Measurements from ENCODE around the gene GPR55.
A peak's percentile ranks its signal among the peaks of the same experiment; 100 is the strongest.

The GPR55 gene

DNA sequence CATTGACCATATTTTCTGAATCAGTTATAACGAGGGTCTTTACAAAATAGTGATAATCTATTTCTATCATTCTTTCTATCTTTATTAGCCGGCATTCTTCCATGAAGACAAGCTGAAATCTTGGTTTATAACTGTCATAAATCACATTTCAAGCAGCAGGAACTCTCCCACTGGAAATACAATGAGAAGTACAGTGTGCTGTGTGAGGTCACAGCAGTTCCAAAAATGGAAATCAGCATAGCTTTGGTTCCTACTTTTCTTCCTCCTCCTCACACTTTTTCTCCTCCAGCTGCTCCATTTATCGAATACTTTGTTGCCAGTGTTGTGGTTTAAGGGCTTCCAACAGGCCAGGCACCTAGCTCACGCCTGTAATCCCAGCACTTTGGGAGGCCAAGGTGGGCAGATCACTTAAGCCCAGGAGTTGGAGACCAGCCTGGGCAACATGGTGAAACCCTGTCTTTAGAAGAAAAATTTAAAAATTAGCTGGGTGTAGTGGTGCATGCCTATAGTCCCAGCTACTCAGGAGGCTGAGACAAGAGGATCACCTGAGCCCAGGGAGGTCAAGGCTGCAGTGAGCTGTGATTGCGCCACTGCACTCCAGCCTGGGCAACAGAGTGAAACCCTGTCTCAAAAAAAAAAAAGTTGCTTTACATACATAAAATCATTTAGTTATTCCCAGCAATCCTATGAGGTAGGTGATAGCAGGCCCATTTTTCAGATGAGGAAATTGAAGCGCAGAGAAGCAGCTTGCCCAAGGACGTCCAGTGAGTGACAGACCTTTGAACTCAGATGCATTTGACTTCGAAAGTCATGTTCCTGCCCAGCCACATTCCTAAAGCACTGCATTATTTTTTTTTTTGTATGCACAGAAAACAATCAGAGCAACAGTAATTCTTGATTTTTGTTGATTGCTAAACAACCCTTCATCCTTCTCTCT lies 34.0 kb upstream of the GPR55 start:
- no peaks in the 10 kb centered on the region for H3K9me3 ChIP-seq (replicated peaks; ENCODE audit: low read length)
- no peaks in the 10 kb centered on the region for H3K36me3 ChIP-seq (ENCODE audit: insufficient read depth, low read length)
- no peaks in the 10 kb centered on the region for H3K4me1 ChIP-seq (ENCODE audit: control insufficient read depth, insufficient read depth, low read length)
- H3K4me3 ChIP-seq (ENCODE audit: low read length): no peak overlapping the region
- peaks cover 39% of the 10 kb centered on the region for H3K27me3 ChIP-seq (ENCODE audit: control insufficient read depth, insufficient read depth, low read length)
- H3K9ac ChIP-seq (ENCODE audit: low read depth, low read length): no peak overlapping the region
- no peak overlapping the region for H3K4me2 ChIP-seq (ENCODE audit: low read length)

DNA sequence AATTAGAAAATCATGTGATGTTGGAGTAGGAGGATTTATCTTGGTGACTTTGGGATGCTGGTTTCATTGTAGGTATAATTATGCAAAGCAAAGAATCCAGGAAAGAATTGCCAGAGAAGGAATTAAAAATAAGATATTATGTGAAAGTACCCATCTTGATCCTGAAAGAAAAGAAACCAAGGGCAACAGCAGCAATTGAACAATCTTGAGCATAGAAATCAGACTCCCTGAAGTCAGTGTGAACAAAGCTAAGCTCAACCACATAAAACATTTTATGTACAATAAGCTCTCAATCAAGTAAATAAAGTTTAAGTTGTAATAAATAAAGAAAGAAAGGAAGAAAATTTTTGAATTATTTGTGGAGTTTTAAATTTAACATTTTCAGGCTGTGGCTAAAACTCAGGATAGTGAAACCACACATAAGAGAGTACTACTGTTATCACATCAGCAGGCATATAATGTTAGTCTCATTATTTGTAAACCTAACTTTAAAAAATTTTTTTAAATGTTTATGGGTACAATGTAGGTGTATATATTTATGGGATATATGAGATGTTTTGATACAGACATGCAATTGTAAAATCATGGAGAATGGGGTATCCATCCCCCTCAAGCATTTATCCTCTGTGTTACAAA lies 32.8 kb upstream of the GPR55 start:
- H3K9ac ChIP-seq (ENCODE audit: low read depth, low read length): peak overlapping the region; percentile 54
- H3K27me3 ChIP-seq (ENCODE audit: control insufficient read depth, insufficient read depth, low read length): peaks cover 51% of the 10 kb centered on the region

DNA sequence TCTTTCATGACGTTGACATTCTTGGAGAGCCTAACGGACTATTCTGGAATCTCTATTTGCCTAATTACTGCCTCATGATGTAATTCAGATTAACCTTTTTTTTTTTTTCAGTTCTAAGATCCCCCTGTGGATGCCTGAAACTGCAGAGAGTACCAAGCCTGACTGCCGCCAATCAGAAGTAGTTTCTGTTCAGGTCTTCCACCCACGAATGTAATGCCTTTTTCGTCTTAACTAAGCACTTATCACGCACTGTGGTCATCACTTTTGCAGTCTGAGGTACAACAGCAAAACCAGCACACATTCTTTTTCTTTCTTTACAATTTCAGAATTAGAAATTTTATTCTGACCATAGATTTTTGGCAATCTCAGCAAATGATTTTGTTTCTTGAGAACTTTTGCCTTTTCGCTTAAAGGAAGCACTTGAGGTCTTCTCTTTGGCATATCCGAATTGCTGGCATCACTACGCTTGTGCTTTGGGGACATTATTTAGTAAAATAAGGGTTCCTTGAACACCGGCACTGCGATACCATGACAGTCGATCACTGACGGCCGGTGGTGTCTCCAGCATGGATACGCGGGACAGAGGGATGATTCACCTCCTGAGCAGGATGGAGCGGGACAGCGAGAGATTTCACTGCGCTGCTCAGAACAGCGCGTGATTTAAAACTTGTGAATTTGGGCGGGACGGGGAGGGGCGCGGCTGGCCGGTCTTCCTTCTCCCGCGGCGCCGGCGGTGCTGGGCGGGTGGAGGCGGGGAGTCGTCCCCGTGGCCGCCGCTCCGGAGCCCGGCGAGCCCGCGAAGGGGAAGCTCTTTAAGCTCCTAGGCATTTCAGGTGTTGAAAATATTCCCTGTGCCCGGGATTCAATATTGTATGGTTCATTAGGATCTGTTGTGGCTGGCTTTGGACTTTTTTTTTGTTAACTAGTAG lies 32.0 kb upstream of the GPR55 start:
- H3K4me2 ChIP-seq (ENCODE audit: low read length): peak overlapping the region; percentile 85
- H3K36me3 ChIP-seq (ENCODE audit: insufficient read depth, low read length): no peaks in the 10 kb centered on the region
- H3K27me3 ChIP-seq (ENCODE audit: control insufficient read depth, insufficient read depth, low read length): peaks cover 50% of the 10 kb centered on the region
- peak overlapping the region; percentile 54 for H3K9ac ChIP-seq (ENCODE audit: low read depth, low read length)
- no peaks in the 10 kb centered on the region for H3K9me3 ChIP-seq (replicated peaks; ENCODE audit: low read length)
- H3K4me3 ChIP-seq (ENCODE audit: low read length): peak overlapping the region; percentile 66
- no peaks in the 10 kb centered on the region for H3K4me1 ChIP-seq (ENCODE audit: control insufficient read depth, insufficient read depth, low read length)

More for the DNA sequence above, 32.8 kb upstream of the GPR55 start:
- Histone ChIP-seq H3K4me1 (ENCODE audit: control insufficient read depth, insufficient read depth, low read length) (no peaks in the 10 kb centered on the region), H3K4me3 (ENCODE audit: low read length) (peak overlapping the region; percentile 66), H3K4me2 (ENCODE audit: low read length) (peak overlapping the region; percentile 85), H3K36me3 (ENCODE audit: insufficient read depth, low read length) (no peaks in the 10 kb centered on the region), H3K9me3 (replicated peaks; ENCODE audit: low read length) (no peaks in the 10 kb centered on the region)

DNA sequence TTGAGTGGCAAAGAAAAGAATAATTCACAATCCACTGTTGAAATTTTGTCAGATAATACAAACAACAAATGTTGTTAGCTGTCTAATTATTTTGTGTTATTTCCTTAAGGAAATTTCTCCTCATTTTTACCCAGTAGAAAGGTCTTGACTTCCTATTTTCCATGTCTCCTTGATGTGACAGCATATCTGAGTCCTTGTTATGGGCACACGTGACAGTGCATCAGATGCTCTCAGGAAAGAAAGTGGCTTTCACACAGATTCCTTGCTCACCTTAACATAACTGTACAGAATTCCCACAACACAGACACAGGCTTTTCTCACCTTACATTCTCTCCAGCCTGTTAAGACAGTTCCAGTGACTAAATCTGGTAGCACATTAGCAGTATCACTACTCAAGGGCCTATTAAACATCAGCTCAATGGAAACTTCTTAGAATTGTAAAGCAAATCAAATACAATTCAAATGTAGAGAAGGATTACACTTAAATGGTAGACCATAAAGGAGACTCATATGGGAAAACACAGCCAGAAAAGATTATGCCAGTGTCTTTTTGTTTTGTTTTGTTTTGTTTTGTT lies 30.2 kb upstream of the GPR55 start:
- Histone ChIP-seq H3K27me3 (ENCODE audit: control insufficient read depth, insufficient read depth, low read length) (peaks cover 40% of the 10 kb centered on the region), H3K9ac (ENCODE audit: low read depth, low read length) (no peak overlapping the region), H3K4me1 (ENCODE audit: control insufficient read depth, insufficient read depth, low read length) (no peaks in the 10 kb centered on the region), H3K9me3 (replicated peaks; ENCODE audit: low read length) (no peaks in the 10 kb centered on the region), H3K4me3 (ENCODE audit: low read length) (no peak overlapping the region), H3K4me2 (ENCODE audit: low read length) (no peak overlapping the region), H3K36me3 (ENCODE audit: insufficient read depth, low read length) (no peaks in the 10 kb centered on the region)

DNA sequence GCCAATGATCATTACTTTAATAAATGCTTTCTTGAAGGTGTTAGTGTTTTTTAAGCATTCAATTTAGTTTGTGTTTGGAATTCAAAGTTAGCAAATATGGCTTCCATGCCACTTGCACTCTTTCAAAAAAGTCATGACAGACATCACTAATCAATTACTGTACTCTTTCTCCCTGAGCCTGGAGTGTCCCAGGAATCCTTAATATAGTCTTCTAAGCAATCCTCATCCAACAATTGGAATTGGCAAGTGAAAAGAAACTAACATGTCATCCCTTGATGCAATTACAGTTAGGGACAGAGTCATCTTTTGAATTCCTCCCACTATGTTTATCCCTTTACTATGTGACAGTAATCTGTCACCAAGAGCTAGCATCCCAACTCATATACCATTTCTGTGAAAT lies 29.7 kb upstream of the GPR55 start:
- Histone ChIP-seq H3K9ac (ENCODE audit: low read depth, low read length) (no peak overlapping the region), H3K4me3 (ENCODE audit: low read length) (no peak overlapping the region), H3K4me1 (ENCODE audit: control insufficient read depth, insufficient read depth, low read length) (no peaks in the 10 kb centered on the region), H3K9me3 (replicated peaks; ENCODE audit: low read length) (no peaks in the 10 kb centered on the region), H3K4me2 (ENCODE audit: low read length) (no peak overlapping the region), H3K27me3 (ENCODE audit: control insufficient read depth, insufficient read depth, low read length) (peaks cover 40% of the 10 kb centered on the region), H3K36me3 (ENCODE audit: insufficient read depth, low read length) (no peaks in the 10 kb centered on the region)

DNA sequence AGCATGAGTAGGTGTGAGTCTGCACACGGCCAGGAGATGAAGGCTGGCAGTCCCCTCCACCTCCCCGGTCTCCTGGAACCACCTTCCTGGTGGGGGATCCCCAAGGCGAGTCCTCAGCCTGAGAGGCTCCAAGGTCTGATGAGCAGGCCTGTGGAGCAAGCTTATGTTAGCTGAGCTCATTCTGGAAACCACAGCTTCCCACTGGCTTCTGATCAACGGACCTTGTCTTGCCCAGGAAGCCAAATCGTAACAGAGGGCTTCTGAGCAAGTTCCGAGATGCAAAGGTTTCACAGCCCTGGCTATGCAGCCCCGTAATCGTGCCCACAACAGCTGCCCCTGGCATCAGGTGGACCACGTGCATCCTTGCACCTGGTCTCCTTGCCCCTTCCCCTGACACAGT lies 28.8 kb upstream of the GPR55 start:
- no peaks in the 10 kb centered on the region for H3K9me3 ChIP-seq (replicated peaks; ENCODE audit: low read length)
- H3K9ac ChIP-seq (ENCODE audit: low read depth, low read length): no peak overlapping the region
- no peak overlapping the region for H3K4me2 ChIP-seq (ENCODE audit: low read length)
- no peaks in the 10 kb centered on the region for H3K4me1 ChIP-seq (ENCODE audit: control insufficient read depth, insufficient read depth, low read length)
- H3K4me3 ChIP-seq (ENCODE audit: low read length): no peak overlapping the region
- H3K27me3 ChIP-seq (ENCODE audit: control insufficient read depth, insufficient read depth, low read length): peaks cover 40% of the 10 kb centered on the region
- no peaks in the 10 kb centered on the region for H3K36me3 ChIP-seq (ENCODE audit: insufficient read depth, low read length)

DNA sequence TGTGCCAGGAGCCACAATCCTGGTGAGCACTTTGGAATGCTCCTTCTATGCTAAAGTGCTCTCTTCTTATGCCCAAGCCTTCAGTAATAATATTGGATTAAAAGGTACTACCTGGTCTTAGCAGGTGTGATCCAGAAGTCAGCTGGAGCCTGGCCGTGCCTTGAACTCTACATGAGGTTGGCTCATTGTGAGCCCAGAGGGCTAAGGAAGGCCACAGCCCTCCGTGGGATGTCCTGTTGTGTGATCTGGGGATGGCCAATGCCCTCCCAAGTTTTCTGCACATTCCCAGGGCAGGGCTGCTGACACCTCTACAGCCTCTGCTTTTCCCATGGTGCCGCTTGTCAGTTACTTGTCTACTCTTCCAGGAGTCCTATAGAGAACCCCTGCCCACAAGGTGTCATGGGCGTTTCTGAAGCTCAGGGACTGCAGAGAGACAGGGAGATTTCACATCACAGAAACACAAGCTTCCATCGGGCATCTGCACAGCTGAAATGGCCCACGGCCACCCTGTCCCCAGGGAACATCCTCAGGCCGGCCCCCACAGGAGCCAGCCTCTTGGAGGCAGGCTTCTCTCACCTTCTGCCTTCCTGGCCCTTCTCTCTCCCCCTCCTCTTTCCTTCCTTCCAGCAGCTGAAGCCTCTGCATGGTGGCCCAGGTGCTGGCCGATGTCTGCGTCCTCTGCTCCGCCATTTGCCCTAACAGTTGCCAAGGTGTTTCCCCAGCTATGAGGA lies 27.3 kb upstream of the GPR55 start:
- no peak overlapping the region for H3K4me2 ChIP-seq (ENCODE audit: low read length)
- H3K36me3 ChIP-seq (ENCODE audit: insufficient read depth, low read length): no peaks in the 10 kb centered on the region
- H3K9me3 ChIP-seq (replicated peaks; ENCODE audit: low read length): no peaks in the 10 kb centered on the region
- no peak overlapping the region for H3K4me3 ChIP-seq (ENCODE audit: low read length)
- H3K4me1 ChIP-seq (ENCODE audit: control insufficient read depth, insufficient read depth, low read length): no peaks in the 10 kb centered on the region
- H3K27me3 ChIP-seq (ENCODE audit: control insufficient read depth, insufficient read depth, low read length): peaks cover 40% of the 10 kb centered on the region
- no peak overlapping the region for H3K9ac ChIP-seq (ENCODE audit: low read depth, low read length)

DNA sequence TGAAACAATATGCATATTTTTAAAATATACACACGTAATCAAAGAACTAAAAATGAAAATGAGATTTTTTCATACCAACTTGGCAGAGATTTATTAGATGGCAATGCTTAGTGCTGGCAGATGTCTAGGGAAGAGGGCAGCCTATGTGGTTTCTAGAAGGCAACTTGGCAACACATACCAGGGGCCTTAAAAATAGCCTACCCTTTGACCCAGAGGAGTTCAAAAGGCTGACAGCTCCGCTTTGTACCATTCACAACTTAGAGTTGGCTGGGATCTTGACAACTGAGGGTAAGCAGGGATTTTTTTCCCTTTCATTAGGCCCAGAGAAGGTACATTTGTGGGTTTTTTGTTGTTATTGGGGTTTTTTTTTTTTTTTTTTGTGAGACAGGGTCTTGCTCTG lies 26.4 kb upstream of the GPR55 start:
- Histone ChIP-seq H3K4me1 (ENCODE audit: control insufficient read depth, insufficient read depth, low read length) (no peaks in the 10 kb centered on the region), H3K9ac (ENCODE audit: low read depth, low read length) (no peak overlapping the region), H3K4me3 (ENCODE audit: low read length) (no peak overlapping the region), H3K4me2 (ENCODE audit: low read length) (no peak overlapping the region), H3K9me3 (replicated peaks; ENCODE audit: low read length) (no peaks in the 10 kb centered on the region), H3K36me3 (ENCODE audit: insufficient read depth, low read length) (no peaks in the 10 kb centered on the region), H3K27me3 (ENCODE audit: control insufficient read depth, insufficient read depth, low read length) (peaks cover 32% of the 10 kb centered on the region)

DNA sequence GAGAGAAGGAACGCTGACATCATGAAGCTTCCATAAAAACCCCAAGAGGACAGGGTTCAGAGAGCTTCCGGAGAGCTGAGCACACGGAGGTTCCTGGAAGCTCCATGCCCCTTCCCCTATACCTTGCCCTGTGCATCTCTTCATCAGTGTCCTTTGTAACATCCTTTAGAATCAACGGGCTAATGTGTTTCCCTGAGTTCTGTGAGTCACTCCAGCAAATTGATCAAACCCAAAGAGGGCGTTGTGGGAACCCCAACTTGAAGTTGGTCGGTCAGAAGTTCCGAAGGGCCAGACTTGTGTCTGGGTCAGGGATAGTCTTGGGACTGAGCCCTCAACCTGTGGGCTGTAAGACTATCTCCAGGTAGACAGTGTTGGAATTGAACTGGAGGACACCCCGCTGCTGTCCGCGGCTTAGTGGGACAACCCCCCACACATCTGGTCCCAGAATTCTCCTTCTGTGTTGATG lies 25.9 kb upstream of the GPR55 start:
- Histone ChIP-seq H3K9ac (ENCODE audit: low read depth, low read length) (no peak overlapping the region), H3K4me3 (ENCODE audit: low read length) (no peak overlapping the region), H3K4me1 (ENCODE audit: control insufficient read depth, insufficient read depth, low read length) (no peaks in the 10 kb centered on the region), H3K36me3 (ENCODE audit: insufficient read depth, low read length) (no peaks in the 10 kb centered on the region), H3K27me3 (ENCODE audit: control insufficient read depth, insufficient read depth, low read length) (peaks cover 32% of the 10 kb centered on the region), H3K9me3 (replicated peaks; ENCODE audit: low read length) (no peaks in the 10 kb centered on the region), H3K4me2 (ENCODE audit: low read length) (no peak overlapping the region)

DNA sequence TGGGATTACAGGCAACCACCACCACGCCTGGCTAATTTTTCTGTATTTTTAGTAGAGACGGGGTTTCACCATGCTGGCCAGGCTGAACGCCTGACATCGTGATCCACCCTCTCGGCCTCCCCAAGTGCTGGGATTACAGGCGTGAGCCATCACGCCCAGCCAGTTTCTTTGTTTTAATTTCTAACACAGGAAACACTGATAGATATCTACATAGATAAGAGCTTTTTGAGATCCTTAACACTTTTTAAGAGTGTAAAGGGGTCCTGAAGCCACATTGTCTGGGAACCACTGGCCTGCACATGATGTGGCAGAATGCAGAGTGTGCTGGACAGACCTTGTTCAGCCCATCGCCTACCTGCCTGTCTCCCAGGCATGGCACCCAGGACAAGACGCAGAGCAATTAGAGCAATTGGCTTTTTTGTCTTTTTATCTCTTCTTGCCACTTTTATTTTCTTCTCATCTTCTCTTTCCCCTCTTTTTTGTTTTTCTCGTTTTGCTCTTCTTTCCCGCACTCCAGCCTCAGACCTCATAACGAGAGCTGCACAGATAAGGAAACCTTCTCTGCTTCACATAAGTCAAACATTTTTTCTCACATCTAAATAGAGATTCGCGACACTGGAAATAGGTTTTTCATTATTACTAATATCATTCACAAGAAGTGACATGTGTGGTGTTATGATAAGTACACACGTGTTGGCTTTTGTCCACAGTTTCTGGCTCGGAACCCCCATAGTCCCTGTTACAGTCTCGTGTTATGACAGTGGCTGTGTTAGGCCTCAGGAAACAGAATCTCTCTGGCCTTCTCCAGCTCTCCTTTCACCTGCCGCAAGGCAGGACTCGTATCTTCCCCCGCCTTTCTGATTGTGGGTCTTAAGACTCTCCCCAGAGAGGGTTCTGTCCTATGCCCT lies 25.2 kb upstream of the GPR55 start:
- Histone ChIP-seq H3K36me3 (ENCODE audit: insufficient read depth, low read length) (no peaks in the 10 kb centered on the region), H3K9ac (ENCODE audit: low read depth, low read length) (no peak overlapping the region), H3K4me3 (ENCODE audit: low read length) (no peak overlapping the region), H3K4me1 (ENCODE audit: control insufficient read depth, insufficient read depth, low read length) (no peaks in the 10 kb centered on the region), H3K4me2 (ENCODE audit: low read length) (no peak overlapping the region), H3K9me3 (replicated peaks; ENCODE audit: low read length) (no peaks in the 10 kb centered on the region), H3K27me3 (ENCODE audit: control insufficient read depth, insufficient read depth, low read length) (peaks cover 30% of the 10 kb centered on the region)

All from skeletal muscle satellite cell (primary cell).